Fibroblast of mammary gland (primary cell): ENCODE measurements around the gene VAPA.

Experiments used
- DNase-seq: peaks from one replicate; pipeline ENCODE4 v3.0.0-alpha.2; 2010; ENCODE audit warnings: low read depth
- H3K4me3 ChIP-seq: 2 replicates; pipeline ENCODE4 v1.5.1; 2011; ENCODE audit warnings: low read depth, mild to moderate bottlenecking, low read length, moderate library complexity; ENCODE audit not compliant: control insufficient read depth
- TF ChIP-seq, protein P1 (sequence below): conservative IDR thresholded peaks from 2 replicates; pipeline ENCODE4 v1.5.1; 2011; ENCODE audit warnings: low read depth, low read length, inconsistent platforms; ENCODE audit not compliant: control insufficient read depth, insufficient read depth

Gene VAPA

GRCh38 chr18:9931146-9931545 is 17.3 kb downstream of the VAPA start:
- H3K4me3 ChIP-seq: no peak overlapping the region
- DNase-seq: no peak
- TF ChIP-seq, protein P1, sequence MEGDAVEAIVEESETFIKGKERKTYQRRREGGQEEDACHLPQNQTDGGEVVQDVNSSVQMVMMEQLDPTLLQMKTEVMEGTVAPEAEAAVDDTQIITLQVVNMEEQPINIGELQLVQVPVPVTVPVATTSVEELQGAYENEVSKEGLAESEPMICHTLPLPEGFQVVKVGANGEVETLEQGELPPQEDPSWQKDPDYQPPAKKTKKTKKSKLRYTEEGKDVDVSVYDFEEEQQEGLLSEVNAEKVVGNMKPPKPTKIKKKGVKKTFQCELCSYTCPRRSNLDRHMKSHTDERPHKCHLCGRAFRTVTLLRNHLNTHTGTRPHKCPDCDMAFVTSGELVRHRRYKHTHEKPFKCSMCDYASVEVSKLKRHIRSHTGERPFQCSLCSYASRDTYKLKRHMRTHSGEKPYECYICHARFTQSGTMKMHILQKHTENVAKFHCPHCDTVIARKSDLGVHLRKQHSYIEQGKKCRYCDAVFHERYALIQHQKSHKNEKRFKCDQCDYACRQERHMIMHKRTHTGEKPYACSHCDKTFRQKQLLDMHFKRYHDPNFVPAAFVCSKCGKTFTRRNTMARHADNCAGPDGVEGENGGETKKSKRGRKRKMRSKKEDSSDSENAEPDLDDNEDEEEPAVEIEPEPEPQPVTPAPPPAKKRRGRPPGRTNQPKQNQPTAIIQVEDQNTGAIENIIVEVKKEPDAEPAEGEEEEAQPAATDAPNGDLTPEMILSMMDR: no peak

DNA sequence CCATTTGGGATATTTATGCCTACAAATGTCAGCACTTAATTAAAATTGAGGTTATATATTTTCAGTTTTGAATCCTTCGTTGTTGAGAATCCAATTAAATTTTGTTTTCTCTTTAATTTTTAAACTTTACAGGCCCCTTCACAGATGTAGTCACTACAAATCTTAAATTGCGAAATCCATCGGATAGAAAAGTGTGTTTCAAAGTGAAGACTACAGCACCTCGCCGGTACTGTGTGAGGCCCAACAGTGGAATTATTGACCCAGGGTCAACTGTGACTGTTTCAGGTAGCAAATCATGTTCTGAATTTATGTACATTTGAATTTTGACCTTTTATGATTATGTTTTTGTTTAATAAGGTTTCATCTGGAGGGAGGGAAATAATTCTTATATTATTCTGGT is 17.9 kb downstream of the VAPA start:
- TF ChIP-seq, protein P1: no peak
- no peak overlapping the region for H3K4me3 ChIP-seq
- DNase-seq: no peak

- H3K4me3 ChIP-seq: no peak overlapping the region
- DNase-seq: no peak
- TF ChIP-seq, protein P1: no peak
Measured at GRCh38 chr18:9933865-9934264, 20.0 kb downstream of the VAPA start.

DNA sequence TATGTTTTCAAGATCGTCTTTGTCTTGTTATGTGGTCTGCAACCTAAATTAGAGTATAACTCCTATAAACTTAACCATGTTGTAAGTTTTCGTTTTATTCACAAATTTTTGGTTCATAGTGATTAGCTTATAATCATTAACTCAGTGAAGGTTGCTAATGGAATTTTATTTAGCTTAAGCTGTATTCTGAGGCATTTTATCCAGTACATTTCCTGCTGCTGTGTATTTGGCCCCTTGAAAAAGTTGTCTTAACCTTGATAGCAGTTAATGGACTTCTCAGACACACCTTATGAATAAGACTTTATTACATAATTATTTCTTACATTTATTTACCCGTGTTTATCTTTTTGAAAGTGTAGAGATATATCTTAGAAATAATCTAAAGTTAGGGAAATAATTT is 20.5 kb downstream of the VAPA start:
- DNase-seq: no peak
- no peak overlapping the region for H3K4me3 ChIP-seq
- TF ChIP-seq, protein P1: no peak

DNA sequence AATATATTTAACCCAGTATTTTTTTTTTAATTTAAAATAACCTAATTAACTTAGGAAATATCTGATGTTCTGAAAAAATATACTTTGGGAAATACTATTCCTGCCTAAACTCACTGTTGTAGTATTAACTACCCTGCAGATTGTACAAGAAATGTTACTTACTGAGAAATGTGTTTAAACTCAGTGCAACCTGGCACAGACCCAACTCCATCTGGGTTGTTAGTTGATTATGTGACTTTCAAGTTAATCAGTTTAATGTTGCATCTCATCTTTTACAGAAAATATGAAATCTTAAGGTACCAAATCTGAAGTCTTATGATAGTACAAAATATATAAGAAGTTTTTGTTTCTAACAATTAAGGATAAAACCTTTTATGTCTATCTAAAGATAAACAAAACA is 27.3 kb downstream of the VAPA start:
- DNase-seq: no peak
- TF ChIP-seq, protein P1: no peak
- no peak overlapping the region for H3K4me3 ChIP-seq

DNA sequence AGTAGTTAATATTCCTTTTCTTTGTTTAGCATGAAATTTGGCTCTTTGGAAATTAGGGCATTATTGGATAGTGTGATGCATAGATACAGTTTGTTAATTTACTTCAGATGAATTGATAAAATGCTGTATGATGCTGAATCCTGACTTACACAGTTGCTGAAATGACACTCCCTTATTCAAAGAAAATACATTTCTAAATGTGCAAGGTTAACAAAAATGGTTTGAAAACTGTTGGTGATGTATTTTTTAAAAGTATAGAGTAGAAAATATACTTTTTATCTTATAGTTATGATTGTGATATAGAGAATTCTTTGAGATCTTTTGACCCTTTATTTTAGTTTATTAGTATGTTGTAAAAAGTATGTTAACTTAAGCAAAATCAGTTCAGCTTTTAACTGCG is 27.8 kb downstream of the VAPA start:
- TF ChIP-seq, protein P1: no peak
- no peak for DNase-seq
- no peak overlapping the region for H3K4me3 ChIP-seq

GRCh38 chr18:9943311-9943710 is 29.5 kb downstream of the VAPA start:
- no peak overlapping the region for H3K4me3 ChIP-seq
- no peak for DNase-seq
- TF ChIP-seq, protein P1: no peak
